PC-3 (cell line): Measurements from ENCODE around the gene PAGR1. TPM values are rescaled to one million over a fixed set of nuclear protein-coding genes. Genes with fewer than 3 reads are reported as not detected.
A peak's percentile ranks its signal among the peaks of the same experiment; 100 is the strongest.

Experiments
- ATAC-seq: fragments of 200-7000 bp; cut with Tn5 transposase; 2 replicates; pipeline ENCODE4 v1.9.1; 2020; ENCODE audit warnings: mild to moderate bottlenecking, moderate library complexity
- BruUV-seq: library from RNA; stranded (reverse); fragments of 400-500 nt; replicated peaks from 2 replicates; lab custom pipeline; 2021; lab: Mats Ljungman, UMichigan
- CTCF ChIA-PET: fragments of 300-600 bp; sonication (Branson Sonifier 250); formaldehyde crosslinking; loops from one replicate; lab custom pipeline; 2022; ENCODE audit warnings: antibody characterized with exemption; lab: Charles Lee
- POLR2A ChIA-PET: fragments of 300-600 bp; sonication (Branson Sonifier 250); formaldehyde crosslinking; loops from one replicate; lab custom pipeline; 2022; ENCODE audit warnings: antibody characterized with exemption; ENCODE audit not compliant: unreplicated experiment; lab: Charles Lee
- DNase-seq: peaks from one replicate; pipeline ENCODE4 v3.0.0-alpha.2; 2015
- H2AFZ ChIP-seq: fragments of 300-600 bp; sonication (generic); 2 replicates; pipeline ENCODE4 v1.6.0; 2016; ENCODE audit warnings: antibody characterized with exemption, low read length
- H3F3A ChIP-seq: fragments of 300-600 bp; sonication (generic); one replicate; pipeline ENCODE4 v1.6.0; 2017; ENCODE audit warnings: antibody characterized with exemption, low read length, control low read depth, mild to moderate bottlenecking; ENCODE audit not compliant: unreplicated experiment
- H3K27ac ChIP-seq: fragments of 300-600 bp; sonication (generic); 2 replicates; pipeline ENCODE4 v1.5.1; 2016; ENCODE audit warnings: mild to moderate bottlenecking, low read length
- H3K27me3 ChIP-seq: fragments of 300-600 bp; sonication (generic); 2 replicates; pipeline ENCODE4 v1.6.1; 2016; ENCODE audit warnings: low read length, mixed read lengths
- H3K36me3 ChIP-seq: fragments of 300-600 bp; sonication (generic); 2 replicates; pipeline ENCODE4 v1.6.1; 2016; ENCODE audit warnings: low read depth, mixed run types, low read length, mixed read lengths
- H3K4me1 ChIP-seq: fragments of 300-600 bp; sonication (generic); 2 replicates; pipeline ENCODE4 v1.5.1; 2016; ENCODE audit warnings: low read length; ENCODE audit not compliant: insufficient read depth
- H3K4me2 ChIP-seq: fragments of 300-600 bp; sonication (generic); 2 replicates; pipeline ENCODE4 v1.6.0; 2016; ENCODE audit warnings: low read length
- H3K4me3 ChIP-seq: fragments of 300-600 bp; sonication (generic); 2 replicates; pipeline ENCODE4 v1.5.1; 2016; ENCODE audit warnings: mild to moderate bottlenecking, low read length, mixed read lengths
- H3K79me2 ChIP-seq: fragments of 300-600 bp; sonication (generic); 2 replicates; pipeline ENCODE4 v1.6.1; 2017; ENCODE audit warnings: low read length, mixed read lengths
- H3K9ac ChIP-seq: fragments of 300-600 bp; sonication (generic); 2 replicates; pipeline ENCODE4 v1.6.0; 2016; ENCODE audit warnings: mild to moderate bottlenecking, low read length
- H3K9me2 ChIP-seq: fragments of 300-600 bp; sonication (generic); replicated peaks from 2 replicates; pipeline ENCODE4 v1.6.1; 2016; ENCODE audit warnings: mixed run types, low read length, mixed read lengths
- H3K9me3 ChIP-seq: fragments of 300-600 bp; sonication (generic); 2 replicates; pipeline ENCODE4 v1.6.1; 2016; ENCODE audit warnings: low read length, mixed read lengths
- H4K20me1 ChIP-seq: fragments of 300-600 bp; sonication (generic); 2 replicates; pipeline ENCODE4 v1.6.1; 2016; ENCODE audit warnings: low read length, mixed read lengths
- CTCF ChIP-seq: fragments of 300-600 bp; sonication (generic); conservative IDR thresholded peaks from 2 replicates; pipeline ENCODE4 v1.5.1; 2017; ENCODE audit warnings: antibody characterized with exemption, low read depth, mild to moderate bottlenecking, low read length
- EZH2 ChIP-seq: fragments of 300-600 bp; sonication (generic); IDR thresholded peaks from one replicate; pipeline ENCODE4 v1.6.1; 2017; ENCODE audit warnings: antibody characterized with exemption, mild to moderate bottlenecking, low read length; ENCODE audit not compliant: unreplicated experiment
- EZH2phosphoT487 ChIP-seq: fragments of 300-600 bp; sonication (generic); IDR thresholded peaks from 2 replicates; pipeline ENCODE4 v1.6.1; 2018; ENCODE audit warnings: mild to moderate bottlenecking, antibody characterized with exemption, low read length, borderline replicate concordance
- intact Hi-C: fragments of 100-400 bp; cut with micrococcal nuclease; formaldehyde crosslinking; loops from 2 replicates; pipeline ENCODE4 v1.9.0; 2023
- total RNA-seq: library from RNA; depleted of rRNA; stranded (reverse); fragments of >200 nt; gene quantifications from 2 replicates; pipeline ENCODE4 v1.2.3, GENCODE V29; 2014

Gene PAGR1
- total RNA-seq, 1 experiment from 2014 or later, result 53.8 TPM

GRCh38 chr16:29810699-29811169 lies 5.2 kb upstream of the PAGR1 start:
- no peak for DNase-seq
- POLR2A ChIA-PET, result no interaction called here
- no peak for TF ChIP-seq EZH2
- no peak for TF ChIP-seq EZH2phosphoT487
- TF ChIP-seq CTCF, result no peak
- Histone ChIP-seq H3K9ac (no peak overlapping the region), H3K27ac (peak overlapping the region; percentile 41), H4K20me1 (0 out of 2 replicates have a peak, but pooled peaks cover 6% of the 10 kb centered on the region), H3K9me3 (no peaks in the 10 kb centered on the region), H3K27me3 (no peaks in the 10 kb centered on the region), H2AFZ (no peak overlapping the region), H3K4me1 (peaks cover 38% of the 10 kb centered on the region), H3K4me2 (peak overlapping the region; percentile 97), H3K79me2 (peaks cover 35% of the 10 kb centered on the region), H3K4me3 (peak overlapping the region; percentile 83; the same call in 1 of the 2 replicates), H3K36me3 (no peaks in the 10 kb centered on the region; the same call in 1 of the 2 replicates), H3F3A (no peaks in the 10 kb centered on the region), H3K9me2 (no peaks in the 10 kb centered on the region)
- TSS peak; percentile 80 for BruUV-seq
- intact Hi-C loops, result no loop called here
- no peak for ATAC-seq
- CTCF ChIA-PET, result no interaction called here

GRCh38 chr16:29811170-29811895 lies 4.6 kb upstream of the PAGR1 start:
- Histone ChIP-seq H3K9ac (peak overlapping the region; percentile 55), H3K4me1 (peaks cover 38% of the 10 kb centered on the region), H2AFZ (peak overlapping the region; percentile 77), H3K27ac (peak overlapping the region; percentile 61), H3K27me3 (no peaks in the 10 kb centered on the region), H3F3A (no peaks in the 10 kb centered on the region), H3K36me3 (no peaks in the 10 kb centered on the region; the same call in 1 of the 2 replicates), H3K9me3 (no peaks in the 10 kb centered on the region), H3K4me3 (peak overlapping the region; percentile 83), H4K20me1 (0 out of 2 replicates have a peak, but pooled peaks cover 6% of the 10 kb centered on the region), H3K79me2 (peaks cover 35% of the 10 kb centered on the region), H3K4me2 (peak overlapping the region; percentile 97), H3K9me2 (no peaks in the 10 kb centered on the region)
- DNase-seq, result peak; percentile 93
- ChIA-PET POLR2A (interaction anchor here (0.5 to 0.6 kb wide), 2 partner anchors 162 to 892 kb away, joined by 3 read pairs; no protein-coding TSS in a partner anchor), CTCF (interaction anchor here (0.6 kb wide), 1 partner anchor 15 kb away, joined by 3 read pairs; no protein-coding TSS in a partner anchor)
- ATAC-seq, result peak; percentile 65
- intact Hi-C loops, result no loop called here
- TF ChIP-seq CTCF (no peak), EZH2phosphoT487 (no peak), EZH2 (no peak)
- BruUV-seq, result no TSS peak
